ENCODE data around the gene USP17L21. TPM values are rescaled to one million over a fixed set of nuclear protein-coding genes. Genes with fewer than 3 reads are reported as not detected.
"Not testable (repeated sequence)": the region's sequence is repeated elsewhere in the genome, so short reads cannot be mapped to it uniquely, and the experiment has no call there.

USP17L21 gene
- total and polyA plus RNA-seq, 2 of the 13 experiments (the other 11 are each of a cell fraction or from before 2014, with no cell fraction given): not detected

GRCh38 chr4:9243579-9243978, 19.1 kb upstream of the USP17L21 start, which contains the start of gene USP17L17:
Gene USP17L17, plus strand, starts transcription at chr4:9243879. Its CDS starts 0 bp downstream, at chr4:9243879.
- H3K9ac ChIP-seq (ENCODE audit: insufficient read depth, low read depth, low read length); H3K79me2 ChIP-seq (ENCODE audit: insufficient read depth, low read length); intact Hi-C loops (cut with micrococcal nuclease; ENCODE audit: unreplicated experiment); in situ Hi-C loops (cut with HindIII; ENCODE audit: extremely low pct_ligation_motif_present, low pct_unique_long_range_greater_than_20kb); BruUV-seq (replicated peaks); H3K27me3 ChIP-seq (ENCODE audit: control insufficient read depth in 1 of 2, insufficient read depth in 2 of 2, low read length in 2 of 2); H3K4me1 ChIP-seq (ENCODE audit: insufficient read depth, low read length); H3K36me3 ChIP-seq (replicated peaks in 1 of 2; ENCODE audit: control insufficient read depth in 1 of 2, insufficient read depth in 2 of 2, low read length in 2 of 2); H2AFZ ChIP-seq (ENCODE audit: low read length); H4K20me1 ChIP-seq (ENCODE audit: insufficient read depth, low read length); H3K4me2 ChIP-seq (ENCODE audit: low read depth, low read length); ATAC-seq; FAIRE-seq; H3K27ac ChIP-seq (ENCODE audit: extremely low read length, insufficient read depth, low read length); CTCF ChIA-PET (ENCODE audit: low intra/inter-chr PET ratio, low total read pairs); H3K4me3 ChIP-seq (replicated peaks in 1 of 3; ENCODE audit: insufficient read depth in 1 of 3, low read depth in 2 of 3, low read length in 3 of 3); POLR2A ChIA-PET; DNase-seq (ENCODE audit: low spot score); H3K9me3 ChIP-seq (ENCODE audit: low read length): not testable (repeated sequence)
- WGBS (ENCODE audit: low lambda C conversion rate): 43% methylated on average over 11 of the region's 14 CpGs

- WGBS (ENCODE audit: low lambda C conversion rate): 49% methylated on average over 22 of the region's 26 CpGs
- DNase-seq (ENCODE audit: low spot score); CTCF ChIA-PET (ENCODE audit: low intra/inter-chr PET ratio, low total read pairs); H2AFZ ChIP-seq (ENCODE audit: low read length); H3K4me2 ChIP-seq (ENCODE audit: low read depth, low read length); intact Hi-C loops (cut with micrococcal nuclease; ENCODE audit: unreplicated experiment); FAIRE-seq; H4K20me1 ChIP-seq (ENCODE audit: insufficient read depth, low read length); POLR2A ChIA-PET; H3K79me2 ChIP-seq (ENCODE audit: insufficient read depth, low read length); H3K4me1 ChIP-seq (ENCODE audit: insufficient read depth, low read length); H3K4me3 ChIP-seq (replicated peaks in 1 of 3; ENCODE audit: insufficient read depth in 1 of 3, low read depth in 2 of 3, low read length in 3 of 3); H3K9ac ChIP-seq (ENCODE audit: insufficient read depth, low read depth, low read length); in situ Hi-C loops (cut with HindIII; ENCODE audit: extremely low pct_ligation_motif_present, low pct_unique_long_range_greater_than_20kb); H3K9me3 ChIP-seq (ENCODE audit: low read length); ATAC-seq; H3K27ac ChIP-seq (ENCODE audit: extremely low read length, insufficient read depth, low read length); H3K36me3 ChIP-seq (replicated peaks in 1 of 2; ENCODE audit: control insufficient read depth in 1 of 2, insufficient read depth in 2 of 2, low read length in 2 of 2); H3K27me3 ChIP-seq (ENCODE audit: control insufficient read depth in 1 of 2, insufficient read depth in 2 of 2, low read length in 2 of 2); BruUV-seq (replicated peaks): not testable (repeated sequence)
Observed at GRCh38 chr4:9247953-9248680, 14.6 kb upstream of the USP17L21 start, which contains the start of gene USP17L18. Gene USP17L18, plus strand, starts transcription at chr4:9248630. Its CDS starts 0 bp downstream, at chr4:9248630.

GRCh38 chr4:9253078-9253477, 9.6 kb upstream of the USP17L21 start, which contains the start of gene USP17L19:
Gene USP17L19, plus strand, starts transcription at chr4:9253378. Its CDS starts 0 bp downstream, at chr4:9253378.
- H3K4me3 ChIP-seq (replicated peaks in 1 of 3; ENCODE audit: insufficient read depth in 1 of 3, low read depth in 2 of 3, low read length in 3 of 3); H3K79me2 ChIP-seq (ENCODE audit: insufficient read depth, low read length); BruUV-seq (replicated peaks); ATAC-seq; H4K20me1 ChIP-seq (ENCODE audit: insufficient read depth, low read length); H3K27ac ChIP-seq (ENCODE audit: extremely low read length, insufficient read depth, low read length); H3K27me3 ChIP-seq (ENCODE audit: control insufficient read depth in 1 of 2, insufficient read depth in 2 of 2, low read length in 2 of 2); H3K36me3 ChIP-seq (replicated peaks in 1 of 2; ENCODE audit: control insufficient read depth in 1 of 2, insufficient read depth in 2 of 2, low read length in 2 of 2); H3K4me2 ChIP-seq (ENCODE audit: low read depth, low read length); H3K9ac ChIP-seq (ENCODE audit: insufficient read depth, low read depth, low read length); H3K4me1 ChIP-seq (ENCODE audit: insufficient read depth, low read length); FAIRE-seq; in situ Hi-C loops (cut with HindIII; ENCODE audit: extremely low pct_ligation_motif_present, low pct_unique_long_range_greater_than_20kb); H2AFZ ChIP-seq (ENCODE audit: low read length); POLR2A ChIA-PET; H3K9me3 ChIP-seq (ENCODE audit: low read length); intact Hi-C loops (cut with micrococcal nuclease; ENCODE audit: unreplicated experiment); CTCF ChIA-PET (ENCODE audit: low intra/inter-chr PET ratio, low total read pairs); DNase-seq (ENCODE audit: low spot score): not testable (repeated sequence)
- WGBS (ENCODE audit: low lambda C conversion rate): no CpG with 5 or more reads among the region's 13 CpGs

GRCh38 chr4:9257824-9258223, 4.8 kb upstream of the USP17L21 start, which contains the start of gene USP17L20:
Gene USP17L20, plus strand, starts transcription at chr4:9258124. Its CDS starts 0 bp downstream, at chr4:9258124.
- CTCF ChIA-PET (ENCODE audit: low intra/inter-chr PET ratio, low total read pairs); in situ Hi-C loops (cut with HindIII; ENCODE audit: extremely low pct_ligation_motif_present, low pct_unique_long_range_greater_than_20kb); H3K27me3 ChIP-seq (ENCODE audit: control insufficient read depth in 1 of 2, insufficient read depth in 2 of 2, low read length in 2 of 2); H2AFZ ChIP-seq (ENCODE audit: low read length); DNase-seq (ENCODE audit: low spot score); FAIRE-seq; H3K79me2 ChIP-seq (ENCODE audit: insufficient read depth, low read length); H3K4me3 ChIP-seq (replicated peaks in 1 of 3; ENCODE audit: insufficient read depth in 1 of 3, low read depth in 2 of 3, low read length in 3 of 3); H3K9me3 ChIP-seq (ENCODE audit: low read length); ATAC-seq; H4K20me1 ChIP-seq (ENCODE audit: insufficient read depth, low read length); POLR2A ChIA-PET; intact Hi-C loops (cut with micrococcal nuclease; ENCODE audit: unreplicated experiment); H3K27ac ChIP-seq (ENCODE audit: extremely low read length, insufficient read depth, low read length); H3K4me2 ChIP-seq (ENCODE audit: low read depth, low read length); H3K36me3 ChIP-seq (replicated peaks in 1 of 2; ENCODE audit: control insufficient read depth in 1 of 2, insufficient read depth in 2 of 2, low read length in 2 of 2); BruUV-seq (replicated peaks); H3K4me1 ChIP-seq (ENCODE audit: insufficient read depth, low read length); H3K9ac ChIP-seq (ENCODE audit: insufficient read depth, low read depth, low read length): not testable (repeated sequence)
- no CpG with 5 or more reads among the region's 15 CpGs for WGBS (ENCODE audit: low lambda C conversion rate)

All from HepG2 (cell line).